ENCODE measurements around the gene HMX3.
"Not testable (repeated sequence)": the region's sequence is repeated elsewhere in the genome, so short reads cannot be mapped to it uniquely, and the experiment has no call there.

HMX3 gene

GRCh38 chr10:123171616-123172015, 35.8 kb downstream of the HMX3 start:
- DNase-seq (ENCODE audit: low read depth in 3 of 3) = not testable (repeated sequence)

- no peak for DNase-seq (ENCODE audit: low read depth in 3 of 3)
Observed at GRCh38 chr10:123175389-123176387, 39.9 kb downstream of the HMX3 start.

GRCh38 chr10:123178390-123178789, 42.6 kb downstream of the HMX3 start:
- DNase-seq (ENCODE audit: low read depth in 3 of 3) = not testable (repeated sequence)

GRCh38 chr10:123180101-123181090, 44.6 kb downstream of the HMX3 start:
- DNase-seq (ENCODE audit: low read depth in 3 of 3) = no peak

- no peak for DNase-seq (ENCODE audit: low read depth in 3 of 3)
Observed at GRCh38 chr10:123183724-123184123, 48.0 kb downstream of the HMX3 start.

DNA sequence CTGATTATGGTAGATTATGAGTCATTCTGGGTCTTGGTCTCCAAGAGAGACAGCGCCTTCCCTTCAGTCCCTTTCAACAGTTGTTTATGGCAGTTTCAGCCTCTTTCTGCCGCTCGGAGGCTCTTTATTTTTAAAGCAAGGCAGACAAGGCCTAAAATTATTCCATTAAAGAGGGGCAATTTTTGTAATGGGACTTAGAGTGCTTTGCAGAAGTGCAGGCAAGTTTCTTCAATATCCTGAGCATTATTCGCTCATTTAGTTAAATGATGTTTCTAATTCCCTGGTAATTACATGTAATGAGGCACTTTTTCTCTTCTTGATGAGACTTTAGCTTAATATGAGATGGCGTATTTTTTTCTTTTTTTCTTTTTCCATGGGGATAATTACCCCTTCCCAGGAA, 52.0 kb downstream of the HMX3 start:
- DNase-seq (ENCODE audit: low read depth in 3 of 3) = no peak
